ENCODE data around the gene RNF43. TPM values are rescaled to one million over a fixed set of nuclear protein-coding genes. Genes with fewer than 3 reads are reported as not detected.

RNF43 gene
- total RNA-seq, 4 donors from 2014 or later = 16.0 to 58.3 (median 21.5) TPM

DNA sequence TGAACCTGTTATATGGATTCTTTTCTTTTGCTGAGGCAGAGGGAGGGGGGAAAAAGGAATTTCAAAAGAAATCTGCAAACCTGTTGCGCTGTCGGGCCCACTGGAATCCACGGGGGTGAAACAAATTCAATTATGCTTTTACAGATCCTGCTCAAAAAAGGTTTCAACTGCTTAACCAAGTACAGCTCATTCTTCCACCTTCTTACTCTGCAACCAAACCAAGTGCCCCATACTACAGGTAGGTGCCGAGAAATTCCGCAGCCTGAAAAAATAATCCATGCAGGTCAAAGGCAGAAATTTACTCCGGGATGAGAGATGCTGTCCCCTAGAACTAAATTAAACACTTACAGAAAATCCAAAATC, 416 bp downstream of the RNF43 start:
- Histone ChIP-seq H3K4me3 (peak overlapping the region; percentile 46), H3K27me3 (peaks cover 5% of the 10 kb centered on the region), H3K27ac (peak overlapping the region; percentile 83), H3K4me1 (peaks cover 7% of the 10 kb centered on the region), H3K36me3 (no peaks in the 10 kb centered on the region), H3K9me3 (no peaks in the 10 kb centered on the region)
- WGBS = 34% methylated on average over 6 of the region's 6 CpGs
- DNase-seq (ENCODE audit: low spot score in 2 of 2) = no peak
- no peak for TF ChIP-seq POLR2AphosphoS5 (IDR thresholded peaks at IDR 0.05)
- no peak for TF ChIP-seq CTCF (IDR thresholded peaks at IDR 0.05)
- no peak for TF ChIP-seq EP300 (IDR thresholded peaks at IDR 0.05)
- no peak for TF ChIP-seq POLR2A (IDR thresholded peaks at IDR 0.05)

DNA sequence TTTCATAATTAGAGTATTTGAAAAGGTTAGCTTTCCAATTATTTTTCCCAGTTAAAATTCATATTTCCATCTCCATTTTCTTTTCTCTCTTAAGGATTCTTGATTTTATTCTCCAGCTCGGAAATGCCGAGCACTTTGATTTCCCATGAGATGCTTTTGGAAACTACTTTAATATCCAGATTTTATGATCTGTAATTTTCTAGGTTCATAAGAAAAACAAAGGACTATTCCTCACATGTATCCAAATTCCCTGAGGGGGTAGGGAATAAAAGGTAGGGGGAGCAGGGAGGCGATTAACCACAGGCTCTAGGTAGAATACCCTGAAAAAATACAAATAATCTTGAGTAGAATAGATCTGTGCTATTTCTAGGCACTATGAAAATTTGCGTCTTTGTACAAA, 938 bp downstream of the RNF43 start:
- 54% methylated on average over 4 of the region's 4 CpGs for WGBS
- DNase-seq (ENCODE audit: low spot score in 2 of 2) = no peak
- Histone ChIP-seq H3K36me3 (no peaks in the 10 kb centered on the region), H3K27ac (peak overlapping the region; percentile 83), H3K27me3 (peaks cover 5% of the 10 kb centered on the region), H3K4me1 (peaks cover 7% of the 10 kb centered on the region), H3K4me3 (peak overlapping the region; percentile 46), H3K9me3 (no peaks in the 10 kb centered on the region)
- TF ChIP-seq CTCF (IDR thresholded peaks at IDR 0.05) = no peak
- no peak for TF ChIP-seq POLR2A (IDR thresholded peaks at IDR 0.05)
- TF ChIP-seq EP300 (IDR thresholded peaks at IDR 0.05) = no peak
- TF ChIP-seq POLR2AphosphoS5 (IDR thresholded peaks at IDR 0.05) = no peak

DNA sequence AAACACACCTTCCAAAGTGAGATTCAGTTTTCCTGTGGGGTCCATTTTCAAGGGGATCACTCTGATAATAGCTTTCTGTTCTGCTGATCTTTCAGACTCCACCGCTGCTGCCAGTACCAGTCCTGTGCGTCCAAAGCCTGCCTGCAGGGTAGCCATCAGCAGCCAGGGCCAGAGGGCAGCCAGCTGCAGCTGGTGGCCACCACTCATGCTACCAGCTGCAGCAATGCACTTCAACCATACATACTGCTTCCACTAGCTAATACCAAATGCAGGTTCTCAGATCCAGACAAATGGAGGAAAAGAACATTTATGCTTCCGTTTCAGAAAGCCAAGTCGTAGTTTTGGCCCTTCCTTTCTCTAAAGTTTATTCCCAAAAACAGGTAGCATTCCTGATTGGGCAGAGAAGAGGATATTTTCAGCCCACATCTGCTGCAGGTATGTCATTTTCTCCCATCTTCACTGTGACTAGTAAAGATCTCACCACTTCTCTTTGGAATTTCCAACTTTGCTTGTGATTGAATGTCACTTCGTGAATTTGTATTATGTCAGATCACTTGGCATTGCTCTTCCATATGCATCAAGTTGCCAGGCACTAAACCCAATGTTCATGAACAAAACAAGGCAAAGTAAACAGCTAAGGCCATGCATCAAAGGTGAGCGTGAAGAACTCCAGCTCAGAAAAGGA, 1.8 kb downstream of the RNF43 start:
- no peaks in the 10 kb centered on the region for H3K36me3 ChIP-seq
- H3K9me3 ChIP-seq = no peaks in the 10 kb centered on the region
- H3K27me3 ChIP-seq = no peaks in the 10 kb centered on the region
- TF ChIP-seq CTCF (IDR thresholded peaks at IDR 0.05) = no peak
- 49% methylated on average over 6 of the region's 6 CpGs for WGBS
- peaks cover 13% of the 10 kb centered on the region for H3K4me1 ChIP-seq
- DNase-seq (ENCODE audit: low spot score in 2 of 2) = no peak
- H3K27ac ChIP-seq = peak overlapping the region; percentile 83
- H3K4me3 ChIP-seq = peak overlapping the region; percentile 46

DNA sequence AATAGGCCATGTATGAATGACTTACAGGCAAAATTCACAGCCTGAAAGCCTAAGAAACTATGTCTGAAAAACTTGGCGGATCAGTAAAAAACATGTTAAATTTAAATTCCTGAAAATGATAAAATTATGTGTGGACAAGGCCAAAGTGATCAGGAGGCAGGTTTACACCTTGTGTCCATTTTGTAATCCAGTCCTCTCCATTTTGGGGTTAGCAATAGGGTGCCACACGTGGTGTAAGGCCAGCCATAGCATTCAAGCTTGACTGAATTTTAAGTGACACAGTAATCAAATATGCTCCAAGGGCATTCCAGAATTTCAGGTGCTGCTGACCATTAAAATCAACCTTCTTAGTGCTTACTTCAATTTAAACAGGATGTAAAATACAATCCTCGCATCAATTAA, 2.7 kb downstream of the RNF43 start:
- Histone ChIP-seq H3K4me1 (peaks cover 13% of the 10 kb centered on the region), H3K36me3 (no peaks in the 10 kb centered on the region), H3K4me3 (peak overlapping the region; percentile 46), H3K9me3 (no peaks in the 10 kb centered on the region), H3K27me3 (peaks cover 3% of the 10 kb centered on the region), H3K27ac (no peak overlapping the region)
- WGBS = 57% methylated on average over 3 of the region's 3 CpGs
- no peak for TF ChIP-seq POLR2AphosphoS5 (IDR thresholded peaks at IDR 0.05)
- TF ChIP-seq POLR2A (IDR thresholded peaks at IDR 0.05) = no peak
- TF ChIP-seq EP300 (IDR thresholded peaks at IDR 0.05) = no peak
- TF ChIP-seq CTCF (IDR thresholded peaks at IDR 0.05) = no peak
- no peak for DNase-seq (ENCODE audit: low spot score in 2 of 2)

DNA sequence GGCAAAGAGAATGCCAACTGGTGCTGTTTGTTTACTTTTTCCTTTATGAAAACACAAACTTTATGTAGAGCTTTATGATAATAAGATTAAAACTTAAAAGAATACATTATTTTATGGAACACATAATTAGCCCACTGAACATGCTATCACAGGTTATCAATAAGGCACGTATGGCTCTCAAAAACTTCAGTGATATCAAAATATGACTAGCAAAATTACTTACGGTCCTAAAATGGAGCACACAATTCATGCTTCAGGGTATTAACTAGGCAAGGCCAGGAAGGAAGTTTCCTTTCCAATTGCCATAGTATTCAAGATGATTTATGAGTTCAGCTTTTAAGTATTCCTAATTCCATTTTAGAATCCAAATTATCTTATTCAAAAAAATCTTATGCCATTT, 3.6 kb downstream of the RNF43 start:
- TF ChIP-seq CTCF (IDR thresholded peaks at IDR 0.05) (no peak), POLR2A (IDR thresholded peaks at IDR 0.05) (no peak), EP300 (IDR thresholded peaks at IDR 0.05) (no peak), POLR2AphosphoS5 (IDR thresholded peaks at IDR 0.05) (no peak)
- 44% methylated on average over 2 of the region's 2 CpGs for WGBS
- H3K36me3 ChIP-seq = no peaks in the 10 kb centered on the region

More for the DNA sequence above, 3.6 kb downstream of the RNF43 start:
- DNase-seq (ENCODE audit: low spot score in 2 of 2) = no peak
- no peak overlapping the region for H3K27ac ChIP-seq
- peaks cover 4% of the 10 kb centered on the region for H3K27me3 ChIP-seq
- H3K4me1 ChIP-seq = peaks cover 13% of the 10 kb centered on the region
- no peaks in the 10 kb centered on the region for H3K9me3 ChIP-seq
- H3K4me3 ChIP-seq = peak overlapping the region; percentile 46
